SK-N-SH (cell line): ENCODE results near the gene OSBPL5. TPM values are rescaled to one million over a fixed set of nuclear protein-coding genes. Genes with fewer than 3 reads are reported as not detected.

Experiments used
- CTCF ChIA-PET: fragments of 300-600, 350-600 bp; formaldehyde crosslinking; extraction: SDS; loops from one replicate; lab custom pipeline; 2021; lab: Yijun Ruan, JAX
- POLR2A ChIA-PET: fragments of 350-600 bp; sonication (Branson Sonifier 250); formaldehyde crosslinking; extraction: SDS; loops from one replicate; lab custom pipeline; 2020; ENCODE audit warnings: antibody characterized with exemption, inconsistent platforms; lab: Yijun Ruan, JAX
- DNase-seq: peaks from one replicate; pipeline ENCODE4 v3.0.0; 2012
- H2AFZ ChIP-seq: fragments of 200-600 bp; sonication (generic); 2 replicates; pipeline ENCODE4 v1.8.1; 2016; ENCODE audit warnings: antibody characterized with exemption, mild to moderate bottlenecking, low read depth
- H3F3A ChIP-seq: fragments of 200-600 bp; sonication (generic); replicated peaks from 2 replicates; pipeline ENCODE3; 2016; ENCODE audit warnings: antibody characterized with exemption, mild to moderate bottlenecking; ENCODE audit not compliant: insufficient read depth
- H3K27ac ChIP-seq, 2 experiments: fragments of 200-500 bp in 1 of 2; fragments of 200-600 bp in 1 of 2; sonication (Bioruptor generic) in 1 of 2; sonication (generic), shearing (Covaris generic) in 1 of 2; 2 replicates each; pipeline versions ENCODE4 v1.5.1 to v1.6.1; 2014 to 2016; ENCODE audit warnings: low read depth in 2 of 2, inconsistent platforms in 1 of 2, low read length in 1 of 2, mild to moderate bottlenecking in 1 of 2, mixed read lengths in 1 of 2
- H3K27me3 ChIP-seq: fragments of 200-600 bp; sonication (generic), shearing (Covaris generic); 2 replicates; pipeline ENCODE4 v1.6.1; 2016; ENCODE audit warnings: mixed run types; ENCODE audit not compliant: insufficient read depth
- H3K36me3 ChIP-seq, 2 experiments: fragments of 200-500 bp in 1 of 2; fragments of 200-600 bp in 1 of 2; sonication (Bioruptor generic) in 1 of 2; sonication (generic) in 1 of 2; replicated peaks in 1 of 2; 2 replicates each; pipeline versions ENCODE3 to v1.5.1; 2014 to 2016; ENCODE audit warnings: low read length in 1 of 2, mild to moderate bottlenecking in 1 of 2; ENCODE audit not compliant: insufficient read depth in 2 of 2, control insufficient read depth in 1 of 2
- H3K4me1 ChIP-seq, 2 experiments: fragments of 200-500 bp in 1 of 2; fragments of 200-600 bp in 1 of 2; sonication (Bioruptor generic) in 1 of 2; sonication (generic), shearing (Covaris generic) in 1 of 2; 2 replicates each; pipeline versions ENCODE4 v1.5.1 to v1.6.1; 2014 to 2016; ENCODE audit warnings: low read depth in 1 of 2, low read length in 1 of 2, mixed run types in 1 of 2; ENCODE audit not compliant: insufficient read depth in 2 of 2, control insufficient read depth in 1 of 2
- H3K4me2 ChIP-seq: fragments of 200-600 bp; sonication (generic), shearing (Covaris generic); 2 replicates; pipeline ENCODE4 v1.6.1; 2017; ENCODE audit warnings: mixed run types
- H3K4me3 ChIP-seq, 2 experiments: fragments of 200-500 bp in 1 of 2; fragments of 200-600 bp in 1 of 2; sonication (Bioruptor generic) in 1 of 2; sonication (generic), shearing (Covaris generic) in 1 of 2; 2 replicates each; pipeline versions ENCODE4 v1.5.1 to v1.8.1; 2014 to 2016; ENCODE audit warnings: low read depth in 2 of 2, inconsistent platforms in 1 of 2, low read length in 1 of 2, mild to moderate bottlenecking in 1 of 2, mixed read lengths in 1 of 2, moderate library complexity in 1 of 2
- H3K79me2 ChIP-seq: fragments of 200-600 bp; sonication (generic); 2 replicates; pipeline ENCODE4 v1.8.1; 2017; ENCODE audit warnings: mild to moderate bottlenecking; ENCODE audit not compliant: insufficient read depth
- H3K9ac ChIP-seq: fragments of 200-600 bp; sonication (generic); 2 replicates; pipeline ENCODE4 v1.6.1; 2017; ENCODE audit warnings: mixed run types
- H3K9me2 ChIP-seq: fragments of 200-600 bp; sonication (generic); 2 replicates; pipeline ENCODE4 v1.6.1; 2017; ENCODE audit warnings: mixed run types
- H3K9me3 ChIP-seq: fragments of 200-600 bp; sonication (generic); 2 replicates; pipeline ENCODE4 v1.6.1; 2017; ENCODE audit warnings: mixed run types, mild to moderate bottlenecking, moderate library complexity
- H4K20me1 ChIP-seq: fragments of 200-600 bp; sonication (generic); 2 replicates; pipeline ENCODE4 v1.6.1; 2017; ENCODE audit warnings: mild to moderate bottlenecking, mixed run types; ENCODE audit not compliant: insufficient read depth
- ELF1 ChIP-seq: IDR thresholded peaks from 2 replicates; pipeline ENCODE4 v1.4.0; 2012
- FOXJ3 ChIP-seq: sonication (generic); formaldehyde crosslinking; IDR thresholded peaks from 2 replicates; pipeline ENCODE4 v1.5.1; 2020; ENCODE audit warnings: mild to moderate bottlenecking, missing genetic modification reagents
- FOXM1 ChIP-seq: IDR thresholded peaks from 2 replicates; pipeline ENCODE4 v1.4.0; 2012; ENCODE audit warnings: low read depth, mild to moderate bottlenecking
- GABPA ChIP-seq: IDR thresholded peaks from 2 replicates; pipeline ENCODE4 v1.4.0; 2012; ENCODE audit warnings: low read depth, mild to moderate bottlenecking
- JUND ChIP-seq: IDR thresholded peaks from 2 replicates; pipeline ENCODE4 v1.4.0; 2012
- MXI1 ChIP-seq: IDR thresholded peaks from 2 replicates; pipeline ENCODE4 v1.6.1; 2012; ENCODE audit warnings: mild to moderate bottlenecking, low read depth, low read length, improper control_type of control experiment
- NRF1 ChIP-seq: IDR thresholded peaks from 2 replicates; pipeline ENCODE4 v1.6.1; 2012; ENCODE audit warnings: low read depth, mild to moderate bottlenecking, low read length
- POLR2AphosphoS5 ChIP-seq: IDR thresholded peaks from 2 replicates; pipeline ENCODE4 v1.6.1; 2012; ENCODE audit warnings: low read depth, low read length
- RCOR1 ChIP-seq: fragments of 150-350 bp; IDR thresholded peaks from 2 replicates; pipeline ENCODE4 v1.6.1; 2017; ENCODE audit warnings: antibody characterized with exemption, low read length
- RXRA ChIP-seq: IDR thresholded peaks from 2 replicates; pipeline ENCODE4 v1.4.0; 2012; ENCODE audit warnings: low read depth, mild to moderate bottlenecking, borderline replicate concordance
- SIN3A ChIP-seq: IDR thresholded peaks from 2 replicates; pipeline ENCODE4 v1.6.1; 2012; ENCODE audit warnings: low read depth, mild to moderate bottlenecking, low read length, moderate library complexity, borderline replicate concordance
- SMC3 ChIP-seq: IDR thresholded peaks from 2 replicates; pipeline ENCODE4 v1.6.1; 2012; ENCODE audit warnings: low read depth, low read length, improper control_type of control experiment
- TAF1 ChIP-seq: IDR thresholded peaks from 2 replicates; pipeline ENCODE4 v1.6.1; 2012; ENCODE audit warnings: low read depth, mild to moderate bottlenecking, low read length, moderate library complexity, borderline replicate concordance
- YY1 ChIP-seq: IDR thresholded peaks from 2 replicates; pipeline ENCODE4 v1.4.0; 2012; ENCODE audit warnings: low read depth, mild to moderate bottlenecking
- WGBS: methylation state at CpG from one replicate; pipeline ENCODE4 v1.1.6; 2017; ENCODE audit warnings: low lambda C conversion rate; 5-methylcytosine and 5-hydroxymethylcytosine counted together
- polyA plus RNA-seq, 3 experiments: library from polyadenylated mRNA; depleted of rRNA; stranded (reverse); fragments of >200 nt; gene quantifications; 2 replicates each; pipeline ENCODE4 v1.2.3, GENCODE V29; 2012
- TF ChIP-seq, protein P1 (sequence below): IDR thresholded peaks from 2 replicates; pipeline ENCODE4; 2012
- TF ChIP-seq, protein P2 (sequence below): IDR thresholded peaks from 2 replicates; pipeline ENCODE4 v1.4.0; 2012; ENCODE audit warnings: low read depth
- TF ChIP-seq, protein P3 (sequence below): fragments of 150-350 bp; IDR thresholded peaks from 2 replicates; pipeline ENCODE4 v1.6.1; 2016; ENCODE audit warnings: mild to moderate bottlenecking, low read depth, low read length
- TF ChIP-seq, protein P4 (sequence below): IDR thresholded peaks from 2 replicates; pipeline ENCODE4 v1.4.0; 2012; ENCODE audit warnings: low read depth, borderline replicate concordance

Gene OSBPL5
- polyA plus RNA-seq, 1 of the 3 experiments (the other 2 are of a cell fraction): 10.9 TPM

DNA sequence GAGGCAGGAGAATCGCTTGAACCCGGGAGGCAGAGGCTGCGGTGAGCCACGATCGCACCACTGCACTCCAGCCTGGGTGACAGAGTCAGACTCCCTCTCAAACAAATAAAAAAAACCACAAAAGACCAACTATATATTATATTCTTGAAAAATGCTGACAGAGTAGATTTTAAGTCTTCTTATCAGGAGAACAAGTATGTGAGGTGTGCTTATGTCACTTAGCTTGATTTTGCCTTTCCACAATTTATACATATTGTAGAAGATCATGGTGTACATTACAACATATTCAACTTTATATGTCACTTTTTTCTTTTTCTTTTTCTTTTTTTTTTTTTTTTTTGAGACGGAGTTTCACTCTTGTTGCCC is 83.7 kb downstream of the OSBPL5 start:
- Histone ChIP-seq H3K4me1 (peaks cover 0 to 3% of the 10 kb centered on the region in 2 experiments; a peak in 1 of 4 replicates), H2AFZ (no peak overlapping the region), H3K9me2 (no peaks in the 10 kb centered on the region), H3K4me3 (no peak overlapping the region), H3K36me3 (no peaks in the 10 kb centered on the region), H3K27ac (no peak overlapping the region), H3K27me3 (no peaks in the 10 kb centered on the region), H3K9ac (no peak overlapping the region), H3K4me2 (no peak overlapping the region), H4K20me1 (no peaks in the 10 kb centered on the region), H3F3A (no peaks in the 10 kb centered on the region), H3K79me2 (no peaks in the 10 kb centered on the region), H3K9me3 (no peaks in the 10 kb centered on the region)
- WGBS: 85% methylated on average over 6 of the region's 6 CpGs
- ChIA-PET CTCF (interaction anchor here (1.1 to 8.7 kb wide), 3 partner anchors 11 to 44 kb away, joined by 3 to 68 read pairs (median 3); no protein-coding TSS in a partner anchor), POLR2A (no interaction called here)
- TF ChIP-seq NRF1: no peak
- TF ChIP-seq, protein P1, sequence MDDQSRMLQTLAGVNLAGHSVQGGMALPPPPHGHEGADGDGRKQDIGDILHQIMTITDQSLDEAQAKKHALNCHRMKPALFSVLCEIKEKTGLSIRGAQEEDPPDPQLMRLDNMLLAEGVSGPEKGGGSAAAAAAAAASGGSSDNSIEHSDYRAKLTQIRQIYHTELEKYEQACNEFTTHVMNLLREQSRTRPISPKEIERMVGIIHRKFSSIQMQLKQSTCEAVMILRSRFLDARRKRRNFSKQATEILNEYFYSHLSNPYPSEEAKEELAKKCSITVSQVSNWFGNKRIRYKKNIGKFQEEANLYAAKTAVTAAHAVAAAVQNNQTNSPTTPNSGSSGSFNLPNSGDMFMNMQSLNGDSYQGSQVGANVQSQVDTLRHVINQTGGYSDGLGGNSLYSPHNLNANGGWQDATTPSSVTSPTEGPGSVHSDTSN: no peak
- no peak for TF ChIP-seq SIN3A
- no peak for TF ChIP-seq POLR2AphosphoS5
- TF ChIP-seq SMC3: no peak
- TF ChIP-seq, protein P2, sequence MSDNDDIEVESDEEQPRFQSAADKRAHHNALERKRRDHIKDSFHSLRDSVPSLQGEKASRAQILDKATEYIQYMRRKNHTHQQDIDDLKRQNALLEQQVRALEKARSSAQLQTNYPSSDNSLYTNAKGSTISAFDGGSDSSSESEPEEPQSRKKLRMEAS: no peak
- TF ChIP-seq RXRA: no peak
- TF ChIP-seq, protein P3, sequence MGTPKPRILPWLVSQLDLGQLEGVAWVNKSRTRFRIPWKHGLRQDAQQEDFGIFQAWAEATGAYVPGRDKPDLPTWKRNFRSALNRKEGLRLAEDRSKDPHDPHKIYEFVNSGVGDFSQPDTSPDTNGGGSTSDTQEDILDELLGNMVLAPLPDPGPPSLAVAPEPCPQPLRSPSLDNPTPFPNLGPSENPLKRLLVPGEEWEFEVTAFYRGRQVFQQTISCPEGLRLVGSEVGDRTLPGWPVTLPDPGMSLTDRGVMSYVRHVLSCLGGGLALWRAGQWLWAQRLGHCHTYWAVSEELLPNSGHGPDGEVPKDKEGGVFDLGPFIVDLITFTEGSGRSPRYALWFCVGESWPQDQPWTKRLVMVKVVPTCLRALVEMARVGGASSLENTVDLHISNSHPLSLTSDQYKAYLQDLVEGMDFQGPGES: no peak
- TF ChIP-seq MXI1: no peak
- no peak for TF ChIP-seq JUND
- TF ChIP-seq YY1: no peak
- no peak for TF ChIP-seq FOXM1
- TF ChIP-seq TAF1: no peak
- TF ChIP-seq RCOR1: no peak
- no peak for TF ChIP-seq GABPA
- TF ChIP-seq FOXJ3 (CRISPR knock-in tag): no peak
- DNase-seq: no peak

DNA sequence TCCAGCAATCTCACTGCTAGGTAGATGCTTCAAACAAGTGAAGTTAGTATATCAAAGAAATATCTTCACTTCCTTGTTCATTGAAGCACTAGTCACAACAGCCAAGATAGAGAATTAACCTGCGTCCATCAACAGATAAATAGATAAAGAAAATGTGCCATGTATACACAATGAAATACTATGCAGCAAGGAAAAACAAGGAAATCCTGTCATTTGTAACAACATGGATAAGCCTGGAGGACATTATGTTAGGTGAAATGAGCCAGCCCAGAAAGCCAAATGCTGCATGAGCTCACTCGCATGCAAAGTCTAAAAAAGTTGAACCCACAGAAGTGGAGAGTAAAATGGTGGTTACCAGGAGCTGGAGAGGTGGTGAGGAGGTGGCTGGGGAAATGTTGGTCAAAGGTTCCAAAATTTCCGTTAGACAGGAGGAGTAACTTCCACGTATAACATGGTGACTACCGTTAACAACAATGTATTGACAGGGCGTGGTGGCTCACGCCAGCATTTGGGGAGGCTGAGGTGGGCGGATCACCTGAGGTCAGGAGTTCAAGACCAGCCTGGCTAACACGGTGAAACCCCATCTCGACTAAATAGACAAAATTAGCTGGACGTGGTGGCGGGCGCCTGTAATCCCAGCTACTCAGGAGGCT is 84.3 kb downstream of the OSBPL5 start:
- H3K27ac ChIP-seq: no peak overlapping the region
- WGBS: 60% methylated on average over 10 of the region's 13 CpGs
- H2AFZ ChIP-seq: no peak overlapping the region
- TF ChIP-seq, protein P4, sequence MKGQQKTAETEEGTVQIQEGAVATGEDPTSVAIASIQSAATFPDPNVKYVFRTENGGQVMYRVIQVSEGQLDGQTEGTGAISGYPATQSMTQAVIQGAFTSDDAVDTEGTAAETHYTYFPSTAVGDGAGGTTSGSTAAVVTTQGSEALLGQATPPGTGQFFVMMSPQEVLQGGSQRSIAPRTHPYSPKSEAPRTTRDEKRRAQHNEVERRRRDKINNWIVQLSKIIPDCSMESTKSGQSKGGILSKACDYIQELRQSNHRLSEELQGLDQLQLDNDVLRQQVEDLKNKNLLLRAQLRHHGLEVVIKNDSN: no peak
- TF ChIP-seq ELF1: no peak
- no peaks in the 10 kb centered on the region for H4K20me1 ChIP-seq
- no peaks in the 10 kb centered on the region for H3K27me3 ChIP-seq
- H3K9ac ChIP-seq: no peak overlapping the region
- no peaks in the 10 kb centered on the region for H3K79me2 ChIP-seq
- no peak overlapping the region for H3K4me2 ChIP-seq
- peaks cover 0 to 3% of the 10 kb centered on the region in 2 experiments; a peak in 1 of 4 replicates for H3K4me1 ChIP-seq
- no peaks in the 10 kb centered on the region for H3K36me3 ChIP-seq
- POLR2A ChIA-PET: no interaction called here
- CTCF ChIA-PET: interaction anchor here (1.2 to 8.7 kb wide), 2 partner anchors 12 to 44 kb away, joined by 3 to 68 read pairs; no protein-coding TSS in a partner anchor
- no peak overlapping the region for H3K4me3 ChIP-seq
- DNase-seq: no peak
- H3F3A ChIP-seq: no peaks in the 10 kb centered on the region
- no peaks in the 10 kb centered on the region for H3K9me2 ChIP-seq
- no peaks in the 10 kb centered on the region for H3K9me3 ChIP-seq
